ENCODE results near the gene MYH6. TPM values are rescaled to one million over a fixed set of nuclear protein-coding genes. Genes with fewer than 3 reads are reported as not detected.

Gene MYH6
- total RNA-seq, 2 experiments from 2014 or later: 0.07 to 0.08 TPM

- Mint-ChIP-seq H3K9me3 (no peaks in the 10 kb centered on the region), H3K27ac (no peak overlapping the region), H3K4me3 (no peak overlapping the region), H3K4me1 (peaks cover 7% of the 10 kb centered on the region), H3K27me3 (peaks cover 13% of the 10 kb centered on the region), H3K36me3 (ENCODE audit: low read depth) (no peaks in the 10 kb centered on the region)
- ChIA-PET POLR2A (no interaction called here), CTCF (no interaction called here)
- no peak for DNase-seq
Measured at GRCh38 chr14:23371865-23372264, 36.2 kb downstream of the MYH6 start.

- Mint-ChIP-seq H3K27me3 (peaks cover 20% of the 10 kb centered on the region), H3K4me1 (peaks cover 7% of the 10 kb centered on the region), H3K4me3 (no peak overlapping the region), H3K27ac (no peak overlapping the region), H3K9me3 (no peaks in the 10 kb centered on the region), H3K36me3 (ENCODE audit: low read depth) (no peaks in the 10 kb centered on the region)
- CTCF ChIA-PET: interaction anchor here (0.6 to 2.5 kb wide), 4 partner anchors 9 to 174 kb away, joined by 3 to 14 read pairs (median 4); partner anchors contain the start of gene PABPN1
- DNase-seq: no peak
- POLR2A ChIA-PET: no interaction called here
Measured at GRCh38 chr14:23370221-23370620, 37.9 kb downstream of the MYH6 start.

GRCh38 chr14:23366426-23366921, 41.6 kb downstream of the MYH6 start:
- CTCF ChIA-PET: interaction anchor here (0.9 kb wide), 2 partner anchors 31 to 32 kb away, joined by 3 read pairs; no protein-coding TSS in a partner anchor
- POLR2A ChIA-PET: no interaction called here
- no peak overlapping the region for H3K27ac Mint-ChIP-seq
- H3K36me3 Mint-ChIP-seq (ENCODE audit: low read depth): no peaks in the 10 kb centered on the region
- peaks cover 2% of the 10 kb centered on the region for H3K4me1 Mint-ChIP-seq
- no peaks in the 10 kb centered on the region for H3K9me3 Mint-ChIP-seq
- peaks cover 40% of the 10 kb centered on the region for H3K27me3 Mint-ChIP-seq
- H3K4me3 Mint-ChIP-seq: no peak overlapping the region
- no peak for DNase-seq

GRCh38 chr14:23365732-23366425, 42.2 kb downstream of the MYH6 start:
- no peaks in the 10 kb centered on the region for H3K36me3 Mint-ChIP-seq (ENCODE audit: low read depth)
- ChIA-PET CTCF (interaction anchor here (0.9 kb wide), 2 partner anchors 32 kb away, joined by 3 read pairs; no protein-coding TSS in a partner anchor), POLR2A (no interaction called here)
- no peak overlapping the region for H3K27ac Mint-ChIP-seq
- peaks cover 2% of the 10 kb centered on the region for H3K4me1 Mint-ChIP-seq
- H3K4me3 Mint-ChIP-seq: no peak overlapping the region
- H3K27me3 Mint-ChIP-seq: peaks cover 40% of the 10 kb centered on the region
- no peaks in the 10 kb centered on the region for H3K9me3 Mint-ChIP-seq
- DNase-seq: no peak

- ChIA-PET CTCF (no interaction called here), POLR2A (no interaction called here)
- Mint-ChIP-seq H3K4me3 (no peak within 1 kb of the TSS), H3K36me3 (ENCODE audit: low read depth) (no peaks in the 10 kb centered on the region), H3K27ac (no peak within 1 kb of the TSS), H3K9me3 (no peaks in the 10 kb centered on the region), H3K4me1 (peaks cover 2% of the 10 kb centered on the region), H3K27me3 (peaks cover 40% of the 10 kb centered on the region)
- no peak for DNase-seq
Measured at GRCh38 chr14:23365036-23365731, 42.9 kb downstream of the MYH6 start, which contains the start of gene EFS. Gene EFS (minus strand): TSS chr14:23365172. CDS start chr14:23365025, 147 bp downstream.

DNA sequence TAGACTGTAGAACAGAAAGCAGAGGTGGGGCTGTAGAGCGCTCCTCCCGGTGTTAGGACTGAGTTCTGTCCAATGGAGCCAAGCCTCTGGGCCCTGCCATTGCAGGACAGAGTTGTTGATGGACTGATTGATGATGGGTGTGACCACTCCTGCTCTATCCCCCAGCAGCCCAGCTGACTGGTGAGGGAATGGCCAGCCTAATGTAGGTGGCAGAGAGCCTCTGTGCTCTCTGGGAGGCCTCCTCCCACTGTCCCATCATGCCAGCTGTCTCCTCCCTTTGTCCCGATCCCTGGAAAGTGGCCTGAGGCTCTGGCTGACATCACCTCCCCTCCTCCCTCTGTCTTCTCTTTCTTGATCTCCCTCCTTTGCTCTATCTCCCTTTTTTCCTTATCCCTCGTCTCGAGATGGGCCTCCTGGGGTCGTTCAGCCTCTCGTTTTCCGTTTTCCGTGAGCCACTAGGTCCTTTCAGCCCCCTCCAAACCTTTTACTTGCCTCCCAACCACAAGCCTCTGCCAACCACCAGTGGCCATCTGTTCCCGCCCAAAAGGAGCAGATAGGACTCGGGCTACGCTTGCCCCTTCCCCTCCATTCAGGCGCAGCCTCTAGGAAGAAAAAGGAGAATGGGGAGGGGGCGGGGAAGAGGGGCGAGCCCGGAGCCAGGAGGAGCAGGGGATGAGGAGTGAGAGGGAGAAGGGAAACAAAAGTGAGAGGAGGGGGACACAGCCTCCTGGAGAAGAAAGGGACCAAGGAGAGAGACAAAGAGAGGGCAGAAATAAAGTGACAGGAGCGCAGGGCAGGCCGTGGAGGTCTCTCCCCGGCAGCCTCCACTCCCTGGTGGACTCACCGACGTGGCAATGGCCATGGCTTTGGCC, 43.7 kb downstream of the MYH6 start:
- no peak overlapping the region for H3K4me3 Mint-ChIP-seq
- H3K27me3 Mint-ChIP-seq: peaks cover 40% of the 10 kb centered on the region

GRCh38 chr14:23362200-23362599, 45.9 kb downstream of the MYH6 start:
- no peak overlapping the region for H3K4me3 Mint-ChIP-seq
- no peaks in the 10 kb centered on the region for H3K36me3 Mint-ChIP-seq (ENCODE audit: low read depth)
- H3K9me3 Mint-ChIP-seq: no peaks in the 10 kb centered on the region
- H3K4me1 Mint-ChIP-seq: peaks cover 2% of the 10 kb centered on the region
- ChIA-PET POLR2A (no interaction called here), CTCF (interaction anchor here (0.7 to 1.5 kb wide), 3 partner anchors 9 to 18 kb away, joined by 3 read pairs; partner anchors contain the start of gene SLC22A17)
- no peak for DNase-seq
- no peak overlapping the region for H3K27ac Mint-ChIP-seq
- H3K27me3 Mint-ChIP-seq: peaks cover 30% of the 10 kb centered on the region

More for the DNA sequence above, 43.7 kb downstream of the MYH6 start:
- POLR2A ChIA-PET: no interaction called here
- H3K9me3 Mint-ChIP-seq: no peaks in the 10 kb centered on the region
- no peak for DNase-seq
- no peak overlapping the region for H3K27ac Mint-ChIP-seq
- peaks cover 2% of the 10 kb centered on the region for H3K4me1 Mint-ChIP-seq
- no peaks in the 10 kb centered on the region for H3K36me3 Mint-ChIP-seq (ENCODE audit: low read depth)
- CTCF ChIA-PET: interaction anchor here (1.5 kb wide), 1 partner anchor 15 kb away, joined by 4 read pairs; no protein-coding TSS in a partner anchor

DNA sequence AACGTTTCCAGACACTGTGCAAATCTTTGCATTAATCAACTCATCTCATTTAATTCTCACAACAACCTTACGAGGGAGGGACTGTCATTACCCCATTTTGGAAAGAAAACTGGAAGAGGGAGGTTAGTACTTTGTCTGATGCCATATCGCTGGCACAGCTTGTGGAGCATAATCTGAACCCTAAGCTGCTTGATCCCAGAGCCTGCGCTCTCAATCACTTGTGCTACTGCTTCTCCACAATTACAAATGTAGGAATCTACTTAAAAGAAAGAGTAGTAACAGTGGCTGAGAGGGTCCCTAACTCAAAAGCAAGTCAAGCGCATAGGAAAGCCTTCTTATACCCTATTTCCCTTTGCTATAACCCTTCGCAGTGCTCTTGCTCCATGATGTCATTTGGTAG, 46.3 kb downstream of the MYH6 start:
- H3K27ac Mint-ChIP-seq: no peak overlapping the region
- H3K27me3 Mint-ChIP-seq: peaks cover 26% of the 10 kb centered on the region
- ChIA-PET POLR2A (no interaction called here), CTCF (interaction anchor here (0.7 to 1.5 kb wide), 3 partner anchors 9 to 18 kb away, joined by 3 read pairs; partner anchors contain the start of gene SLC22A17)
- H3K4me3 Mint-ChIP-seq: no peak overlapping the region
- no peaks in the 10 kb centered on the region for H3K36me3 Mint-ChIP-seq (ENCODE audit: low read depth)
- no peak for DNase-seq
- H3K9me3 Mint-ChIP-seq: no peaks in the 10 kb centered on the region
- no peaks in the 10 kb centered on the region for H3K4me1 Mint-ChIP-seq

DNA sequence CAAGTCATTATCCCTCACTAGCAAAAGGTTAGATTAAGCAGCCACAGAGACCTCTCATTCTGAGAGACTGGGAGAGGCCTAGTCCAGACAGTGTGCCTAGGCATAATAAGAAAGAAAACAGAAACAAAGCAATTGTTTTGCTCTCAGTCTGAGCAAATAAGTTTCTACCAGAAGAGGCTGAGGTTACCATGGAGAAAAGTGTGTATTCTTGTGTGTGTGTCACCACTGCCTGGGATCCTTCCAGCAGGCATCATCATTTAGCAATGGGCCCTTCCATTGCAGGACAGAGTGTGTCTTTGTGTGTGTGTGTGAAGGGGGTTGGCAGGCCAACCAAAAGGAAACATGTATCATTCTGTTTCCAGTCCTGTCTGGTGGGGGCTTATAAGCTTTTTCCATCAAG, 46.8 kb downstream of the MYH6 start:
- no peak overlapping the region for H3K4me3 Mint-ChIP-seq
- H3K4me1 Mint-ChIP-seq: no peaks in the 10 kb centered on the region
- H3K9me3 Mint-ChIP-seq: no peaks in the 10 kb centered on the region
- H3K27me3 Mint-ChIP-seq: peaks cover 22% of the 10 kb centered on the region
- POLR2A ChIA-PET: no interaction called here
- no peaks in the 10 kb centered on the region for H3K36me3 Mint-ChIP-seq (ENCODE audit: low read depth)
- DNase-seq: no peak
- CTCF ChIA-PET: interaction anchor here (0.9 to 1.5 kb wide), 3 partner anchors 8 to 75 kb away, joined by 3 read pairs; partner anchors contain the start of gene SLC22A17
- no peak overlapping the region for H3K27ac Mint-ChIP-seq

DNA sequence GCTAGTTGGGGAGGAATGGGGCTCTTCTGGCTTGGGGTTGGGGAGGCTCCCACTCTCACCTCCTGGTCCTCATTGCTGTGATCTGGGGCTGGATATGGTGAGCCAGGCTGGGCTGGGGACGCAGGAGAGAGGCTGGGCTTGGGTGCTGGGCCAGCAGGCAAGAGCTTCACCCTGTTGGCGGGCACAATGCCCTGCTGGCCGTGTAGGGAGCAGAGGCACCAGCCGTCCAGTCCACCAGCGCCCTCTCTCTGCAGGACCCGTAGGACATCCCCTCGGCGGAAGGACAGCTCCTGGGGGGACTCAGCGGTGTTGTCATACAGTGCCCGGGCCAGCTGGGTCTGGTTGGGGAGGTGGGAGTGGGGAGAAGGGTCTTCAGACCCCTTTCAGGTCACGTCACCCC, 47.6 kb downstream of the MYH6 start:
- no peaks in the 10 kb centered on the region for H3K9me3 Mint-ChIP-seq
- no peaks in the 10 kb centered on the region for H3K4me1 Mint-ChIP-seq
- H3K4me3 Mint-ChIP-seq: no peak overlapping the region
- H3K36me3 Mint-ChIP-seq (ENCODE audit: low read depth): no peaks in the 10 kb centered on the region
- ChIA-PET POLR2A (no interaction called here), CTCF (interaction anchor here (0.9 to 1.1 kb wide), 3 partner anchors 33 to 76 kb away, joined by 3 read pairs; no protein-coding TSS in a partner anchor)
- no peak for DNase-seq
- H3K27me3 Mint-ChIP-seq: peaks cover 20% of the 10 kb centered on the region
- H3K27ac Mint-ChIP-seq: no peak overlapping the region

GRCh38 chr14:23359722-23360447, 48.2 kb downstream of the MYH6 start:
- H3K4me3 Mint-ChIP-seq: no peak overlapping the region
- H3K36me3 Mint-ChIP-seq (ENCODE audit: low read depth): no peaks in the 10 kb centered on the region
- H3K4me1 Mint-ChIP-seq: no peaks in the 10 kb centered on the region
- no peak for DNase-seq
- H3K9me3 Mint-ChIP-seq: no peaks in the 10 kb centered on the region
- CTCF ChIA-PET: interaction anchor here (0.9 to 1.1 kb wide), 3 partner anchors 32 to 77 kb away, joined by 3 read pairs; no protein-coding TSS in a partner anchor
- H3K27me3 Mint-ChIP-seq: peaks cover 25% of the 10 kb centered on the region
- POLR2A ChIA-PET: no interaction called here
- no peak overlapping the region for H3K27ac Mint-ChIP-seq

DNA sequence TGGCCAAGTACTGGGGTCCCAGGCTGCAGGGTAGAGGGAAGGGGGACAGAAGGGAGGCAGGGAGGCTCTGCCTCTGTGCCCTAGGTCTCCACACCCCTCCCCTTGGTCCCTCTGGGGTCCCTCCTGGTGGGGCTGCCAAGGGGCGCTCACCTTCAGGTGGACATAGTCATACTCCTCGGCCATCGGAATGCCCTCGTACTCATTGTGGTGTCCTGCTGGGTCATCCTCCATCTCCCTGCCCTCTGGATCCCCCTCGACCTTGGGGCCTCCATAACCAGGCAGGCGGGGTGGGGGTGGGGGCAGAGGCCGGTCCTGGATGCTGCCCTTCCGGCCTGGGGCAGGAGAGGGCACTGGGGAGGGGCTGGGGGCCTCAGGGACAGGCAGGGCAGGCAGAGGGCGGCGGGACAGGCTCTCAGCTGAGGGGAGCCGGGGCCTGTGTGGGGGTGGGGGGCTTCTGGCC, 48.9 kb downstream of the MYH6 start:
- peaks cover 25% of the 10 kb centered on the region for H3K27me3 Mint-ChIP-seq

More for the DNA sequence above, 48.9 kb downstream of the MYH6 start:
- Mint-ChIP-seq H3K36me3 (ENCODE audit: low read depth) (no peaks in the 10 kb centered on the region), H3K4me1 (no peaks in the 10 kb centered on the region), H3K4me3 (no peak overlapping the region), H3K27ac (no peak overlapping the region), H3K9me3 (no peaks in the 10 kb centered on the region)
- ChIA-PET CTCF (no interaction called here), POLR2A (no interaction called here)
- DNase-seq: no peak
